ENCODE results near the gene MYO9A. TPM values are rescaled to one million over a fixed set of nuclear protein-coding genes. Genes with fewer than 3 reads are reported as not detected.

MYO9A gene
- polyA plus RNA-seq, 1 experiment: 15.2 TPM

- no peaks in the 10 kb centered on the region for H3K9me3 ChIP-seq (ENCODE audit: control insufficient read depth, insufficient read depth, low read length)
- POLR2A ChIA-PET: no interaction called here
- H3K4me3 ChIP-seq (ENCODE audit: low read depth, low read length): no peak overlapping the region
- no peak for TF ChIP-seq CTCF (IDR thresholded peaks at IDR 0.05; ENCODE audit: low read depth, low read length)
- H3K27ac ChIP-seq (ENCODE audit: low read depth, low read length): no peak overlapping the region
- DNase-seq (ENCODE audit: low read depth, low spot score): no peak
- CTCF ChIA-PET: interaction anchor here (1.8 kb wide), 1 partner anchor 9 kb away, joined by 5 read pairs; no protein-coding TSS in a partner anchor
- H3K27me3 ChIP-seq (ENCODE audit: control insufficient read depth, insufficient read depth, low read length): no peaks in the 10 kb centered on the region
Observed at GRCh38 chr15:72147418-72147817, 29.5 kb upstream of the MYO9A start.

GRCh38 chr15:72146934-72147333 is 29.0 kb upstream of the MYO9A start:
- Histone ChIP-seq H3K27me3 (ENCODE audit: control insufficient read depth, insufficient read depth, low read length) (no peaks in the 10 kb centered on the region), H3K4me3 (ENCODE audit: low read depth, low read length) (no peak overlapping the region), H3K9me3 (ENCODE audit: control insufficient read depth, insufficient read depth, low read length) (no peaks in the 10 kb centered on the region), H3K27ac (ENCODE audit: low read depth, low read length) (no peak overlapping the region)
- no peak for TF ChIP-seq CTCF (IDR thresholded peaks at IDR 0.05; ENCODE audit: low read depth, low read length)
- POLR2A ChIA-PET: no interaction called here
- no peak for DNase-seq (ENCODE audit: low read depth, low spot score)
- CTCF ChIA-PET: interaction anchor here (1.8 kb wide), 1 partner anchor 9 kb away, joined by 5 read pairs; no protein-coding TSS in a partner anchor

- ChIA-PET CTCF (interaction anchor here (1.8 kb wide), 1 partner anchor 10 kb away, joined by 5 read pairs; no protein-coding TSS in a partner anchor), POLR2A (no interaction called here)
Observed at GRCh38 chr15:72146221-72146620, 28.3 kb upstream of the MYO9A start.

DNA sequence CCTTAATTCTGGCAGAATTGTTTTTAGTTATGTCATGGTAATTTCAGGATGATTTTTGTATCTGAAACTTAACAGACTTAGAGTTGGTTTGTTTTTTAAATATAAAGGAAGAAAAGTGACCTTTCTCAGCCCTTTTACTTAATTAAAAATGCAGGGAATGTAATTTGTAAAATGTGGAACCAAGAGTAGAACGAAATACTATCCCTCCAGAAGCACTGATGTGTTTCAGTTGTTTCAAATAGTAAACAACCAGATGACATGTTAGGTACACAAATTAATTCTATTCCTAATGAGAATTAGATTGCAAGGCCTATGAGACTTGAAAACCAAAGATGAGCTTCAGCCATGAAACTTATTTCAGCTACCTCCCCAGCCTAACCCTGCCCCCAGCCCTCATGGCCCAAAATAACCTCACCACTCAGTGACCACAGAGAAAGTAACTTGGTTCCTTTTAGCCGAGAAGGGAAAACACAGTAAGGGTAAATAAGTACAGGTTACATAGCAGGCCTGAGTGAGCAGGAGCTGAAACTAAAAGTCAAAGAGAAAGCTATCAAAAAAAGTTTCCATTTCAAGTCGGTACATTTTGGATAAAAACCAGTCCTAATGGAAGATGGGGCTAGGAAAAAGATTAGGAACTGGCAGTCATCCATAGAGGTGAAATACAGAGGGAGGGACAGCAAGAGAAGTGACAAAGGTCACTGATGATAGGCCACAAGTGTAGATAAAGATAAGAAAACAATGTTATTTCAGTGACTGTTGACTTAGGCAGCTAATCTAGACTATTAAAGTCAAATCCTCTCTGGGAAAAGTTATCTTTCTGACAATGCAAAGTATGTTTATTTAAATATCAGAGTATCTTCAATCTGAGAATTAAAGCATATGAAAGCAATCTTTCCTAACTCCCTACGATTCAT is 23.5 kb upstream of the MYO9A start:
- no peaks in the 10 kb centered on the region for H3K9me3 ChIP-seq (ENCODE audit: control insufficient read depth, insufficient read depth, low read length)
- no peaks in the 10 kb centered on the region for H3K27me3 ChIP-seq (ENCODE audit: control insufficient read depth, insufficient read depth, low read length)
- no peak for DNase-seq (ENCODE audit: low read depth, low spot score)
- POLR2A ChIA-PET: no interaction called here
- TF ChIP-seq CTCF (IDR thresholded peaks at IDR 0.05; ENCODE audit: low read depth, low read length): no peak
- no peak overlapping the region for H3K4me3 ChIP-seq (ENCODE audit: low read depth, low read length)
- H3K27ac ChIP-seq (ENCODE audit: low read depth, low read length): no peak overlapping the region
- CTCF ChIA-PET: no interaction called here

More at GRCh38 chr15:72146221-72146620, 28.3 kb upstream of the MYO9A start:
- H3K9me3 ChIP-seq (ENCODE audit: control insufficient read depth, insufficient read depth, low read length): no peaks in the 10 kb centered on the region
- no peak overlapping the region for H3K27ac ChIP-seq (ENCODE audit: low read depth, low read length)
- no peak for DNase-seq (ENCODE audit: low read depth, low spot score)
- H3K4me3 ChIP-seq (ENCODE audit: low read depth, low read length): no peak overlapping the region
- TF ChIP-seq CTCF (IDR thresholded peaks at IDR 0.05; ENCODE audit: low read depth, low read length): no peak
- H3K27me3 ChIP-seq (ENCODE audit: control insufficient read depth, insufficient read depth, low read length): no peaks in the 10 kb centered on the region

GRCh38 chr15:72140088-72140487 is 22.1 kb upstream of the MYO9A start:
- H3K9me3 ChIP-seq (ENCODE audit: control insufficient read depth, insufficient read depth, low read length): no peaks in the 10 kb centered on the region
- DNase-seq (ENCODE audit: low read depth, low spot score): no peak
- H3K27me3 ChIP-seq (ENCODE audit: control insufficient read depth, insufficient read depth, low read length): no peaks in the 10 kb centered on the region
- ChIA-PET POLR2A (no interaction called here), CTCF (interaction anchor here (1.4 kb wide), 1 partner anchor 16 kb away, joined by 4 read pairs; no protein-coding TSS in a partner anchor)
- no peak for TF ChIP-seq CTCF (IDR thresholded peaks at IDR 0.05; ENCODE audit: low read depth, low read length)
- no peak overlapping the region for H3K4me3 ChIP-seq (ENCODE audit: low read depth, low read length)
- no peak overlapping the region for H3K27ac ChIP-seq (ENCODE audit: low read depth, low read length)

All from AG04450 (cell line).